Thoracic aorta (tissue), 2 donors: ENCODE results near the gene SERINC3. TPM values are rescaled to one million over a fixed set of nuclear protein-coding genes. Genes with fewer than 3 reads are reported as not detected.

Source experiments
- ATAC-seq: fragments of 150-250 bp; one replicate; pipeline ENCODE4 v1.8.0; 2017; ENCODE audit warnings: low read depth; ENCODE audit not compliant: insufficient number of reproducible peaks, low FRiP score
- DNase-seq: peaks from one replicate; pipeline ENCODE4 v3.0.0-alpha.2; 2020; ENCODE audit warnings: low spot score
- H3K27ac ChIP-seq, 2 donors: fragments of 200-600 bp; sonication (generic); 1 replicate in 1 of 2; 2 replicates in 1 of 2; pipeline ENCODE4 v1.5.1; 2016; ENCODE audit warnings: mild to moderate bottlenecking in 2 of 2, moderate library complexity in 2 of 2
- H3K27me3 ChIP-seq: fragments of 200-600 bp; sonication (generic); replicated peaks from 2 replicates; pipeline ENCODE4 v1.6.0; 2016; ENCODE audit warnings: mild to moderate bottlenecking; ENCODE audit not compliant: insufficient read depth
- H3K36me3 ChIP-seq: fragments of 200-600 bp; sonication (generic); one replicate; pipeline ENCODE4 v1.5.1; 2016
- H3K4me1 ChIP-seq, 2 donors: fragments of 200-600 bp; sonication (generic); 1 replicate in 1 of 2; 2 replicates in 1 of 2; pipeline versions ENCODE4 v1.5.1 to v1.6.0; 2016; ENCODE audit warnings: low read depth in 2 of 2, mild to moderate bottlenecking in 1 of 2; ENCODE audit not compliant: control insufficient read depth in 1 of 2
- H3K4me3 ChIP-seq: fragments of 200-600 bp; sonication (generic); 2 replicates; pipeline ENCODE4 v1.5.1; 2016; ENCODE audit warnings: mild to moderate bottlenecking
- H3K9me3 ChIP-seq: fragments of 200-600 bp; sonication (generic); 2 replicates; pipeline ENCODE4 v1.5.1; 2016
- CTCF ChIP-seq: fragments of 200-600 bp; sonication (generic); IDR thresholded peaks from one replicate; pipeline ENCODE4 v1.5.1; 2019; ENCODE audit warnings: antibody characterized with exemption
- total RNA-seq, 2 donors: library from RNA; depleted of rRNA; stranded (reverse); fragments of >200 nt; gene quantifications; one replicate each; pipeline versions ENCODE4 v1.1.0 to v1.2.3, GENCODE V29; 2016

SERINC3 gene
- total RNA-seq, 2 donors from 2014 or later: 98.9 to 109 TPM

- no peak for ATAC-seq
- Histone ChIP-seq H3K9me3 (no peaks in the 10 kb centered on the region), H3K4me1 (no peaks in the 10 kb centered on the region), H3K27ac (no peak overlapping the region), H3K27me3 (no peaks in the 10 kb centered on the region), H3K36me3 (no peaks in the 10 kb centered on the region), H3K4me3 (no peak overlapping the region)
- no peak for TF ChIP-seq CTCF
- DNase-seq: no peak
These were observed 70.9 kb downstream of the SERINC3 start for GRCh38 chr20:44450903-44451450.

GRCh38 chr20:44450281-44450889, 71.5 kb downstream of the SERINC3 start:
- no peak for TF ChIP-seq CTCF
- Histone ChIP-seq H3K36me3 (no peaks in the 10 kb centered on the region), H3K4me1 (no peaks in the 10 kb centered on the region), H3K27ac (no peak overlapping the region), H3K27me3 (no peaks in the 10 kb centered on the region), H3K9me3 (no peaks in the 10 kb centered on the region), H3K4me3 (no peak overlapping the region)
- no peak for DNase-seq
- no peak for ATAC-seq

- no peak for DNase-seq
- ATAC-seq: no peak
- Histone ChIP-seq H3K4me3 (no peak overlapping the region), H3K9me3 (no peaks in the 10 kb centered on the region), H3K27me3 (no peaks in the 10 kb centered on the region), H3K36me3 (no peaks in the 10 kb centered on the region), H3K27ac (no peak overlapping the region), H3K4me1 (no peaks in the 10 kb centered on the region)
- TF ChIP-seq CTCF: no peak
These were observed 72.0 kb downstream of the SERINC3 start for GRCh38 chr20:44449864-44450263.

GRCh38 chr20:44448753-44449546, 72.9 kb downstream of the SERINC3 start:
- no peaks in the 10 kb centered on the region for H3K4me1 ChIP-seq
- DNase-seq (no peak), ATAC-seq (no peak)
- no peak for TF ChIP-seq CTCF
- H3K27me3 ChIP-seq: no peaks in the 10 kb centered on the region
- H3K9me3 ChIP-seq: no peaks in the 10 kb centered on the region
- no peak overlapping the region for H3K27ac ChIP-seq
- H3K36me3 ChIP-seq: no peaks in the 10 kb centered on the region
- H3K4me3 ChIP-seq: no peak overlapping the region

GRCh38 chr20:44447827-44448419, 73.9 kb downstream of the SERINC3 start:
- Histone ChIP-seq H3K4me1 (no peaks in the 10 kb centered on the region), H3K36me3 (no peaks in the 10 kb centered on the region), H3K27ac (no peak overlapping the region), H3K9me3 (no peaks in the 10 kb centered on the region), H3K27me3 (no peaks in the 10 kb centered on the region), H3K4me3 (no peak overlapping the region)
- no peak for DNase-seq
- no peak for TF ChIP-seq CTCF
- ATAC-seq: no peak
